Measurements from ENCODE around the gene GPHA2.

The GPHA2 gene

DNA sequence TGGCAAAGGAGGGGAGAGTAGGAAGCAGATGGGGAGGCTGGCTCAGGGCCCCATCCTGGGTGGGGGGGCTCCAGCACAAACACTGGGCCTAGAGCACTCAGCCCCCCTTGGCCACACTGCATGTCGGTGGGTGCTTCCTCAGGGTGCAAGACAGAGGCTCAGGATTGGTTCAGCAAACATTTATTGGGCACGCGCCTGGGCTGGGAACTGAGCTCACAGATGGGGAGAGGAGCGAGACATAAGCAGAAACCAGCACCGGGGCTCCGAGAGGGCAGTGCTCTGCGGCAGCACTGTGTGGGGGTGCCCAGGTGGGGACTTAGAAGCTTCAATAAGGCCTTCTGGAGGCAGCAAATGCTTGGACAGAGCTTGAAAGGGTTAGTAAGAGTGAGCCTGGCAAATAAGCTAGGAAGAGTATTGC is 45.2 kb downstream of the GPHA2 start:
- no peak overlapping the region for H3K4me3 ChIP-seq (ENCODE audit: low read depth, low read length)
- no peak for TF ChIP-seq CTCF (IDR thresholded peaks at IDR 0.05; ENCODE audit: low read depth, low read length, missing control alignments)
- DNase-seq (ENCODE audit: low read depth), result no peak
- in situ Hi-C loops (cut with HindIII; ENCODE audit: low sequenced_read_pairs), result loop anchor here (5.0 kb wide), 2 partner anchors 42 to 43 kb away; no protein-coding TSS in a partner anchor

DNA sequence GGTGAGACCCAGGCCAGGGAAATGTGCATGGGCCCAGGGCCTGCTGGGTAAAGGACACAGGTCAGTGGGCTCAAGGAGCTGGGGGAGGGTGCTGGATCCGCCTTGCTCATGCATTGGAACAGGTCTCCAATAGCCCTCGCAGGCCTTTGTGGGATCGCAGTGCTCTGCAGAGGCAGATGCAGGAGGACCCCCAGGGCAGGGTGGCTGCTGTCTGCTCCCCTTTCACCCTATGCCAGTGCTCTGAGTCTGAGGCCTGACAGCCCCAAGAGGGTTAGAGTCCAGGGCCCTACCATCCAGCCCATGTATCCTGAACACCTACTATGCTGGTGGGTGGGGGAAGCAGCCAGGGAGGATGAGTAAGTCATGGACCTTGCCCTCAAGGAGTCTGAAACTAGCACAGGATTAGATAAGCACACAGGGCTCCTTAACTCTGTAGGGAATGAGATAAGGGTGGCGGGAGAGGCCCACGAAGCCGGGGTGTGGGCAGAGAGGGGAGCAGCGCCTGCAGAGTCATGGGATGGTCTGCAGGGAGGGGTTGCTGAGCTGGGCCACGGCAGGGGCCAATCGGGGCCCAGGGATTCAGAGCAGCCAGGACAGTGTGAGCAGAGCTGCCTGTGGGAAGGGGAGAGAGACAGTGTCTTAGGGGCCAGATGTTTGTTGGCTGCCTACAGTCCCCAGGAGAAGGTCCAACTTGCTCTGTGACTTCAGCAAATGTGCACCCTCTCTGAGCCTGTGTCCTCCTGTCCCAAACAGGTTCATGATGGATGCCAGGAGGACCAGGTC is 46.8 kb downstream of the GPHA2 start:
- in situ Hi-C loops (cut with HindIII; ENCODE audit: low sequenced_read_pairs), result no loop called here
- H3K4me3 ChIP-seq (ENCODE audit: low read depth, low read length), result no peak overlapping the region
- no peak for DNase-seq (ENCODE audit: low read depth)
- no peak for TF ChIP-seq CTCF (IDR thresholded peaks at IDR 0.05; ENCODE audit: low read depth, low read length, missing control alignments)

DNA sequence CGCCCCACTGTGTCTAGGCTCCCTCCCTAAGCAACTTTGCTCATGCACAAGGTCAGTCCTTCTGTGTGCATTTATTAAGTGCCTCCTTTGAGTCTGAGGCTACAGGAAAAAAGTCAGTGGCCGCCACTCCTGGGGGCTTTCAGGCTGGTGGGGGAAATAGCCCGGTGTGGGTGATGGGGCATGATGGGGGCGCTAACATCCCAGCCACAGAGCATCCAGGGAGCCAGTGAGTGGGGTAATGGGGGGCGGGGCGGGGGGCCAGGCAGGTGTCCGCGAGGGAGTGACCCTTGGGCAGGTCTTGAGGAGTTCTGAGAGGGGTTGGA is 47.3 kb downstream of the GPHA2 start:
- in situ Hi-C loops (cut with HindIII; ENCODE audit: low sequenced_read_pairs), result no loop called here
- no peak for DNase-seq (ENCODE audit: low read depth)
- TF ChIP-seq CTCF (IDR thresholded peaks at IDR 0.05; ENCODE audit: low read depth, low read length, missing control alignments), result no peak
- no peak overlapping the region for H3K4me3 ChIP-seq (ENCODE audit: low read depth, low read length)

GRCh38 chr11:64887757-64888405 is 47.8 kb downstream of the GPHA2 start:
- in situ Hi-C loops (cut with HindIII; ENCODE audit: low sequenced_read_pairs), result no loop called here
- TF ChIP-seq CTCF (IDR thresholded peaks at IDR 0.05; ENCODE audit: low read depth, low read length, missing control alignments), result peak; percentile 89
- no peak for DNase-seq (ENCODE audit: low read depth)
- H3K4me3 ChIP-seq (ENCODE audit: low read depth, low read length), result no peak overlapping the region

- TF ChIP-seq CTCF (IDR thresholded peaks at IDR 0.05; ENCODE audit: low read depth, low read length, missing control alignments), result no peak
- no peak for DNase-seq (ENCODE audit: low read depth)
- H3K4me3 ChIP-seq (ENCODE audit: low read depth, low read length), result no peak overlapping the region
- in situ Hi-C loops (cut with HindIII; ENCODE audit: low sequenced_read_pairs), result no loop called here
These were observed 48.4 kb downstream of the GPHA2 start for GRCh38 chr11:64887234-64887756.

GRCh38 chr11:64885367-64886286 is 50.1 kb downstream of the GPHA2 start:
- no peak for TF ChIP-seq CTCF (IDR thresholded peaks at IDR 0.05; ENCODE audit: low read depth, low read length, missing control alignments)
- no peak overlapping the region for H3K4me3 ChIP-seq (ENCODE audit: low read depth, low read length)
- no peak for DNase-seq (ENCODE audit: low read depth)
- in situ Hi-C loops (cut with HindIII; ENCODE audit: low sequenced_read_pairs), result no loop called here
